GDM1 (cell line): ENCODE data around the gene PDPK1.
"Not testable (repeated sequence)": the region's sequence is repeated elsewhere in the genome, so short reads cannot be mapped to it uniquely, and the experiment has no call there.

Source experiments
- DNase-seq: peaks from one replicate; lab custom pipeline; 2025; lab: John Stamatoyannopoulos, UW

Gene PDPK1

GRCh38 chr16:2611877-2612276, 74.1 kb downstream of the PDPK1 start:
- DNase-seq, result not testable (repeated sequence)

DNA sequence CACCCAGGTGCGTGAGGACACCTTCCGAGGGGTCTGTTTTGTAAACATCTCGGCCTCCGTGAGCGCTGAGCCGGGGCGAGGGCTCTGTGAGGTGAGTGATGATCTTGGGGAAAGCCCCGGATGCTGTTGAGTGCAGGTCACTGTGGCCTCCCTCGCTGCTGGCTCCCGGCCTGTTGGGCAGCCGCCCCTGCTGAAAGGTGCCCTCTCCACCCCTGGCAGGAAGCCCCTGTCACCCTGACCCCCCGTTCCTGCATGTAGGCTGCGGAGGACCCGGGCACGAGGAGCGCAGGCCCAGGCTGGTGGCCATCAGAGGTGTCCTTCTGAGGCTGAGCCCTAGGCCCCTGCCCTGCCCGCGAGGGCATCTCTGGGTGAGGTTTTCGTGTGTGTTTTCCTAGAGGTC, 75.4 kb downstream of the PDPK1 start:
- DNase-seq, result not testable (repeated sequence)

DNA sequence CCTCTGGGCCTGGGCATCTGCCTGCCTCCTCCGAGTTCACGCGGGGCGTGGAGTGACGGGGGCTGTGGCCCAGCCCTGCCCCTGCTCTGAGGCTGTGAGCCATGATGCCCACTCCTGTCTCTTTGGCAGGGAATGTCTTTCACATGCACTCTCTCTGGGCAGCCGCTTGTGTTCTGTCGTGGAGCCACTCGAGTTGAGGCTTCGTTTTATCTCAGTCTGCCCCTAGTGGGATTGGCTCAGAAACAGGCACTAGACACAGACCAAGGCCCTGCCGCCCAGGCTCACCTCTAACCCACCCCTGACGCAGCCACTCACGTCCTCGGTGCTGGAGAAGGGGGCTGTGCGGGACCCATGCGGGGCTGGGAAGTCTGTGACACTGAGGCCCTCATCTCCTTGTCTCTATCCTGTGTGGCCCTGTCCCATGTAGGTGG, 77.0 kb downstream of the PDPK1 start:
- DNase-seq, result no peak

DNA sequence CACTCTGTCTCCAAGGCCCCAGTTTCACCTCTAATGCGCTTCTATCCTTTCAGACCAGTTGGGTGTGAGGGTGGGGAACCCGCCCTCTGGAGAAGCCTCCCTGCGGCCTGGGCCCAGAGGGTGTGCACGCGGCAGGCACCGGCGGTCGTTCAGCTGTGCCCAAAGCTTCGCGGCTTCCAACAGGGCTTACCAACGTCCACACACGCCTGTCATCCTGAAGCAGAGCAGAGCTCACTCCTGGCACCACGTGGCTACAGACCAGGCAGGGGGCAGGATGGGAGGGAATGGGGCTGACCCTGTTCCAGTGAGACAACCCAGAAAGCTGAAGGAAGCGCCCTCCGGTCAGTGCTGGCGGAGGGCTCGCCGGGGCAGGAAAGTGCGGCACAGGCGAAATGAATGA, 81.1 kb downstream of the PDPK1 start:
- not testable (repeated sequence) for DNase-seq

DNA sequence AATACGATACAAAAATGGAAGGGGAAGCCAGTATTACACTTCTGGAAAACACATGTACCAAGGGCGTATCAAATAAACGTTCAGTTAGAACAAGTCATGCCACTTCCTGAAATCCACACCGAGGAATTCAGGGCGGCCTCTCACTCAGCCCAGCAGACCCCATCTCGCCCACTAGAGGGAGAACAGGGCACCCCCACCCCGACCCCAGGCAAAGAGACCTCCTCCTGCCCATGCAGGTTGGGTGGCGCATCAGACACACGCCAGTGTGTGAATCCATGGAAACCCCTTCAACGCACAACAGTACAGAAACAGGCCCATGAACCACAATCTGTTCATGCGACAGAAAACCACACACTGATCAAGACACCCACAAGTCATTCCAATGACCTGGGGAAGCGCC, 81.8 kb downstream of the PDPK1 start:
- not testable (repeated sequence) for DNase-seq

GRCh38 chr16:2620870-2621269, 83.0 kb downstream of the PDPK1 start:
- not testable (repeated sequence) for DNase-seq

GRCh38 chr16:2621395-2621794, 83.6 kb downstream of the PDPK1 start:
- DNase-seq, result not testable (repeated sequence)

- not testable (repeated sequence) for DNase-seq
These were observed 89.3 kb downstream of the PDPK1 start for GRCh38 chr16:2627075-2627474.

GRCh38 chr16:2631203-2631602, 93.4 kb downstream of the PDPK1 start:
- DNase-seq, result not testable (repeated sequence)

- DNase-seq, result not testable (repeated sequence)
These were observed 94.5 kb downstream of the PDPK1 start for GRCh38 chr16:2632291-2632690.

GRCh38 chr16:2639071-2639721, 101.4 kb downstream of the PDPK1 start:
- not testable (repeated sequence) for DNase-seq

GRCh38 chr16:2639722-2640072, 101.9 kb downstream of the PDPK1 start:
- not testable (repeated sequence) for DNase-seq

DNA sequence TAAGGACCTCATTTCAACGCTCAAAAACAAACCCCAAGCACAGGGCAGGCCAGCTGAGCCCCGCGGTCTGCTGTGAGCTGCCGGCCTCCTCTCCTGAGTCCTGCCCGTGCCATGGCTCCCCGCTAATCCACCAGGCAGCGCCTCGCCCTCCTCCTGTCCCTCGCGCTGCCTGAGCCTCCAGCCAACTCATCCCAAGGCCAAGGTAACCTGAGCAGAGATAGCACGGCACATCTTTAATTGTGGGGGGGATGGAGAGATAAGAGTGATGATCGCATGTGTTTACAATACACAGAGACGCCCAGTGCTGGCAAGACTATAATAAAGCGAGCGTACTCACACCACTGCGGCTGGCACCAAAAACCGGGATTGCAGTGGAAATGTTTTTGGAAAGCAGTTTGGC, 104.7 kb downstream of the PDPK1 start:
- not testable (repeated sequence) for DNase-seq

DNA sequence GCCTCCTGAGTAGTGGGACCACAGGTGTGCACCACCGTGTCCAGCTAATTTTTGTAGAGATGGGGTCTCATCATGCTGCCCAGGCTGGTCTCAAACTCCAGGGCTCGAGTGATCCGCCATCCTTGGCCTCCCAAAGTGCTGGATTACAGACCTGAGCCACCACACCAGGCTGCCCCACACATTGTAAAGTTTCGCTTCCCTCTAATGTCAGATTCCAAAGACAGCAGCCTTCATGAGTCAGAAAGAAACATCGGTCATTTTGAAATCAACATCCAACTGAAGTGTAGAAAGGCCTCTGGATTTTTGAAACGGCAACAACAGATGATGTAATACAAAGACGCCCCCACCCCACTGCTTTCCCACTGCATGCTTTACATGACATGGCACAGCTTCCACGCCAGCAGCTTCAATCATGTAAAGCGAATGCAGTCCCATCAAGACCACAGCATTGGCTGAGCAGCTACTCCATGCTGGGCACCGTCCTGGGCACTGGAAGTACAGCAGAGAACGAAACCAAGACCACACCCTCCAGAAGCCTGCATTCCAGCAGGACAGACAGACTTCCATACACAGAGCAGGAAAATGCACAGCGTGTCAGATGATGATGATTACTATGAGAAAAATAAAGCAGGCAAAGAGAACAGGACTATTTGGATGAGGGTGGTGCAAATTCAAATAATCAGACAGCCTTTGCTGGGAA, 107.1 kb downstream of the PDPK1 start:
- not testable (repeated sequence) for DNase-seq

- not testable (repeated sequence) for DNase-seq
These were observed 113.5 kb downstream of the PDPK1 start for GRCh38 chr16:2651268-2651871.
